Myocyte (in vitro differentiated cells): ENCODE measurements around the gene SPTBN2. TPM values are rescaled to one million over a fixed set of nuclear protein-coding genes. Genes with fewer than 3 reads are reported as not detected.

ENCODE experiments used
- DNase-seq: peaks from one replicate; pipeline ENCODE4 v3.0.0-alpha.2; 2012; ENCODE audit warnings: low read depth
- total RNA-seq: library from RNA; depleted of rRNA; stranded (reverse); fragments of >200 nt; gene quantifications from 2 replicates; pipeline ENCODE4 v1.2.3, GENCODE V29; 2014

SPTBN2 gene
- total RNA-seq, 1 donor from 2014 or later = 1.1 TPM

GRCh38 chr11:66704659-66705360 lies 24.2 kb downstream of the SPTBN2 start:
- no peak for DNase-seq

- DNase-seq = no peak
Observed at GRCh38 chr11:66701432-66702240, 27.4 kb downstream of the SPTBN2 start.

GRCh38 chr11:66700742-66701141 lies 28.3 kb downstream of the SPTBN2 start:
- no peak for DNase-seq

GRCh38 chr11:66700337-66700736 lies 28.7 kb downstream of the SPTBN2 start:
- DNase-seq = no peak

GRCh38 chr11:66698491-66698890 lies 30.5 kb downstream of the SPTBN2 start:
- no peak for DNase-seq

GRCh38 chr11:66697988-66698387 lies 31.0 kb downstream of the SPTBN2 start:
- DNase-seq = no peak

GRCh38 chr11:66696146-66696545 lies 32.9 kb downstream of the SPTBN2 start:
- no peak for DNase-seq

- DNase-seq = peak; percentile 93
Observed at GRCh38 chr11:66694732-66695207, 34.2 kb downstream of the SPTBN2 start.

- no peak for DNase-seq
Observed at GRCh38 chr11:66694056-66694410, 35.0 kb downstream of the SPTBN2 start.

- DNase-seq = no peak
Observed at GRCh38 chr11:66693356-66694055, 35.5 kb downstream of the SPTBN2 start.

GRCh38 chr11:66692871-66693331 lies 36.1 kb downstream of the SPTBN2 start:
- DNase-seq = no peak

GRCh38 chr11:66692446-66692845 lies 36.6 kb downstream of the SPTBN2 start:
- no peak for DNase-seq

- DNase-seq = no peak
Observed at GRCh38 chr11:66691311-66691980, 37.6 kb downstream of the SPTBN2 start.

GRCh38 chr11:66689661-66690590 lies 39.1 kb downstream of the SPTBN2 start:
- DNase-seq = no peak

GRCh38 chr11:66688561-66689534 lies 40.2 kb downstream of the SPTBN2 start:
- peak; percentile 16 for DNase-seq

GRCh38 chr11:66687831-66688281 lies 41.2 kb downstream of the SPTBN2 start:
- no peak for DNase-seq

- no peak for DNase-seq
Observed at GRCh38 chr11:66686801-66687750, 41.9 kb downstream of the SPTBN2 start.
